Measurements from ENCODE around the gene RTN1.

RTN1 gene

DNA sequence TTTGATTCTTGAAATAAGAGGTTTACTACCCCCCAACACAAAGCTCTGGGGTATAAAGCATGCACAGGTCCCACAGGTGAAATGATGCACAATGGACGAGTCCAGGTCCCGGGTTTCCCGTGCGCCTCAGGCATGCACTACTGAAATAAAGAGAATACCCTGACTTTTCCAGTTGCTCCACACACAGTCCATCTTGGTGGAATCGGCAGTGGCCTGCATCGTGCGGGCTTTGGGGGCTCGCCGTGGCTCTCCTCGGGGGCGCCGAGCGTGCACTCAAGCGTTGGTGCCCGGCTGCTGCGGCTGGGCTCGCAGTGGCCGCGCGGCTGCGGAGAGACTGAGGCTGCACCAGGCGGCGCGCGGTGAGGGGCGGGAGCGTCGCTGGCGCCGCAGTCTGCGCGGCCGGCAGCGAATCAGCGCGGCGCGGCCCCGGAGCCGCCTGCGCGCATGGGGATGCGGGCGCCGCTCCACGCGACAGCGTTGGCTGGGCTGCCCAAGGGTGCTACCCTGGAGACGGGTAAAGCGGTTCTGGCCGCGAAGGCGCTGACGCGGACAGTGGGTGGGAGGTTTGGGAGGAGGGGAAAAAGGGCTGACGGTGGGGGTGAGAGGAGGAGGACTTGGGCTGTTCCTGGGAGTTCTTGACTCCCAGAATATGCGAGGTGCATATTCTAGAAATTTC lies 240.2 kb downstream of the RTN1 start:
- no peak for DNase-seq (ENCODE audit: low spot score)
- TF ChIP-seq, protein P1, sequence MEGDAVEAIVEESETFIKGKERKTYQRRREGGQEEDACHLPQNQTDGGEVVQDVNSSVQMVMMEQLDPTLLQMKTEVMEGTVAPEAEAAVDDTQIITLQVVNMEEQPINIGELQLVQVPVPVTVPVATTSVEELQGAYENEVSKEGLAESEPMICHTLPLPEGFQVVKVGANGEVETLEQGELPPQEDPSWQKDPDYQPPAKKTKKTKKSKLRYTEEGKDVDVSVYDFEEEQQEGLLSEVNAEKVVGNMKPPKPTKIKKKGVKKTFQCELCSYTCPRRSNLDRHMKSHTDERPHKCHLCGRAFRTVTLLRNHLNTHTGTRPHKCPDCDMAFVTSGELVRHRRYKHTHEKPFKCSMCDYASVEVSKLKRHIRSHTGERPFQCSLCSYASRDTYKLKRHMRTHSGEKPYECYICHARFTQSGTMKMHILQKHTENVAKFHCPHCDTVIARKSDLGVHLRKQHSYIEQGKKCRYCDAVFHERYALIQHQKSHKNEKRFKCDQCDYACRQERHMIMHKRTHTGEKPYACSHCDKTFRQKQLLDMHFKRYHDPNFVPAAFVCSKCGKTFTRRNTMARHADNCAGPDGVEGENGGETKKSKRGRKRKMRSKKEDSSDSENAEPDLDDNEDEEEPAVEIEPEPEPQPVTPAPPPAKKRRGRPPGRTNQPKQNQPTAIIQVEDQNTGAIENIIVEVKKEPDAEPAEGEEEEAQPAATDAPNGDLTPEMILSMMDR (IDR thresholded peaks at IDR 0.05; ENCODE audit: extremely low read depth, missing control alignments): no peak

DNA sequence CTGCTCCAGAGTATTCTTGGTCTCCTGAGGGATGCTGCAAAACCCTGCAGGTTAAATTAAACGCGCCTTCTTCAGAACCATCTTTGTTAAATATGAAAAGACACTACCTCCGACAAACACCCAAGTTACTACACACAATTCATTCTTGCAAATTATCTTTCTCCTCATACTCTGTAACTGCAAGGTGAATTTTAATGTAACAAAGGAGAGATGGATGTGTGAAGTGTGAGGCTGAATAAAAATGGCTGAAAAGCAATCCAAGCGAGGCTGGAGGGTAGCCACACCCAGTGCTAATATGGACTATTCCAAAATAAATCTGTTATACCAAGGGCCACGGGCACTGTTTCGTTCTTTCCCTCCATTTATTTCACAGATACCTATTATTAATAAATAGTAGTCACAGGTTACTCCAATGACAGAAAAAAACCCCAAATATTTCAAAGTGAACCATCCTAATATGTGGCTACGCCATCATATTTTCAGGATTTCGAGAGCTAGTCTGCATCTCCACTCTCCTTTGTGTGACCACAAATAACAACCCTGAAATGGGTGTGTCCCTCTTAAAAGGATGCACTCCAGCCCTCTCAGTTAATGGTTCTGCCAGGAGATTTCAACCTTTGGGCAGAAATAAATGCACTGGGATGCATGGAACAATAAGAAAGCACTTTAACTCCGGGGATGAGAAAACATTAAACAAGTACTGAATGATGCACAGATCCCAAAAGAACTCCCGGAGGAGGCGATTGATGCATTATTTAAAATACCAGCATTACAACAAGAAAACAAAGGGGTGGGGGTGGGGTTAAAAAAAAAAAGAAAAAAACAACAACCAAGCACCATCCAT lies 240.9 kb downstream of the RTN1 start:
- TF ChIP-seq, protein P1 (IDR thresholded peaks at IDR 0.05; ENCODE audit: extremely low read depth, missing control alignments): no peak
- no peak for DNase-seq (ENCODE audit: low spot score)

DNA sequence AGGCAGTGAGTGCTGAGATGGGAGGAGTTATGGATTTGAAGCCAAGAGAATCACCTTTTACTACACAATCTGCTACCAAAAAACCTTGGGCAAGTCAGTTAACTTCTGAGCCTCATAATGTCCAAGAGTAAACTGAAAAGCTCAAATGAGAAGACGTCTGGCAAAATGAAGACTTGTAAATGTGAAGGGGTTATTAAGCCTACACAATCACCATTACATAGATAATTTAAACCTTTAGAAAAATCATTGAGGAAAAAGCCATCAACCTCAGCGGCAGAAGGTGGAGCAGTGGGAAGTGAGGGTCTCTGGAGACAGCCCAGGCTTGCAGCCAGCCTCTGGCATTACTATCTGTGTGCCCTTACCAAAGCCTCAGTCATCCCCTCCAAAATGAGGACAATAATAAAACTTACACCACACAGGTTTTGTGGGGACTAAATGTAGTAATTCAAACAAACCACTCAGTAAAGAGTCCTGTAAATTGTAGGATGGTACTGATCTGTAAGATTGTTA lies 243.5 kb downstream of the RTN1 start:
- TF ChIP-seq, protein P1 (IDR thresholded peaks at IDR 0.05; ENCODE audit: extremely low read depth, missing control alignments): no peak
- DNase-seq (ENCODE audit: low spot score): no peak

DNA sequence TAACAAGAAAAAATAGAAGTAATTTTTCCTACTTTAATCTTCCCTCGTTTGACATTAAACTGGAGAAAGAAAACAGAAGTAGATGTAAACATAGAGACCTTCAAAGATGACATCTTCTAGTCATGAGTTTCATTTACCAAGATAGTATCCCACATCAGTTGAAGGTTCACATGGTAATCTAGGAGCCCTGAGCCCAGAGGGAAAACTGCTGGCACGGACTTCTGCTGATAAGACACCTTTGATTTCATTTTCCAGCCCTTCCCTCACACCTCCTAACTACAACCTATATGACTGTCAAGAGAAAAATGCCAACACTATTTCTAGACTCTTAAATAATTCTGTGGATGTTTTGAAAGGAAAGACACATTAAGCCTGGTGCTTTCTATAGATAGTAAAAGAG lies 247.9 kb downstream of the RTN1 start:
- no peak for DNase-seq (ENCODE audit: low spot score)
- TF ChIP-seq, protein P1 (IDR thresholded peaks at IDR 0.05; ENCODE audit: extremely low read depth, missing control alignments): no peak

DNA sequence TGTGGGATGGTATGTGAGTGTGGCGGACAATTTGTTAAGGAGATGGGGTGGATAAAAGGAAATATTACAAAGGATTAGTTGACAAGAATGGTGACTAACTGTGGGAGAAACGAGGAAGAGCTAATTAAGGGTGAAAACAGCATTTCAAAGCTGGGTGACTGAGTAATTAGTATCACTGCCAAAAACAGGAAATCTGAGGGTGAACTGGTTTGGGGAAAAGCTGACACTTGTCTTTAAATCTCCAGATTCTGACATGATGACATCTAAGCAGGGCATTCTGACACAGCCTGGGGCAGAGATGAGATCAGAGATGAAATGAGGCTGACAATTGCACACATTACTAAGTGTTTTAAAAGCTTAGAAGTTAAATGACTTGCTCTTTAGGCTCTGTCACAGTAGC lies 251.5 kb downstream of the RTN1 start:
- TF ChIP-seq, protein P1 (IDR thresholded peaks at IDR 0.05; ENCODE audit: extremely low read depth, missing control alignments): no peak
- no peak for DNase-seq (ENCODE audit: low spot score)

DNA sequence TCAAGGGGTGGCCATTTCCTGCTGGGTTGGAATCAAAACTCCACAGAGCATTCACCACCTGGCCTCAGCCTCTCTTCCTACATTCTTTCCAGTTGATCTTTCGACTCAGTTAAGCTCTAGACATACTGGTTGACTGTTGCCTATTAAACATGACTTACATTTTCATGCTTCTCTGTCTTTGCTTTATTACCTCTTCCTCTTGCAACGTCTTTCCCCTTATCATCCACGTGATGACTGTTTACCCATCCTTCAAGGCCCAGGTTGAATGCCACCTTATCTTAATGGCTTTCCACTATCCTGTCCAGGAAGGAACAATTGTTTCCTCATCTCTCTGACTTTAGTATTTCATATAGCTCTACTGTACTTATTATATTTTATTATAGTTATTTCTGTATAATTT lies 269.5 kb downstream of the RTN1 start:
- TF ChIP-seq, protein P1 (IDR thresholded peaks at IDR 0.05; ENCODE audit: extremely low read depth, missing control alignments): no peak

More for the DNA sequence above, 269.5 kb downstream of the RTN1 start:
- no peak for DNase-seq (ENCODE audit: low spot score)
